ENCODE results near the gene DDIT4. TPM values are rescaled to one million over a fixed set of nuclear protein-coding genes. Genes with fewer than 3 reads are reported as not detected.
A peak's percentile ranks its signal among the peaks of the same experiment; 100 is the strongest.
"Not testable (repeated sequence)": the region's sequence is repeated elsewhere in the genome, so short reads cannot be mapped to it uniquely, and the experiment has no call there.

DDIT4 gene
- total RNA-seq, 1 donor from 2014 or later, result 183 TPM

DNA sequence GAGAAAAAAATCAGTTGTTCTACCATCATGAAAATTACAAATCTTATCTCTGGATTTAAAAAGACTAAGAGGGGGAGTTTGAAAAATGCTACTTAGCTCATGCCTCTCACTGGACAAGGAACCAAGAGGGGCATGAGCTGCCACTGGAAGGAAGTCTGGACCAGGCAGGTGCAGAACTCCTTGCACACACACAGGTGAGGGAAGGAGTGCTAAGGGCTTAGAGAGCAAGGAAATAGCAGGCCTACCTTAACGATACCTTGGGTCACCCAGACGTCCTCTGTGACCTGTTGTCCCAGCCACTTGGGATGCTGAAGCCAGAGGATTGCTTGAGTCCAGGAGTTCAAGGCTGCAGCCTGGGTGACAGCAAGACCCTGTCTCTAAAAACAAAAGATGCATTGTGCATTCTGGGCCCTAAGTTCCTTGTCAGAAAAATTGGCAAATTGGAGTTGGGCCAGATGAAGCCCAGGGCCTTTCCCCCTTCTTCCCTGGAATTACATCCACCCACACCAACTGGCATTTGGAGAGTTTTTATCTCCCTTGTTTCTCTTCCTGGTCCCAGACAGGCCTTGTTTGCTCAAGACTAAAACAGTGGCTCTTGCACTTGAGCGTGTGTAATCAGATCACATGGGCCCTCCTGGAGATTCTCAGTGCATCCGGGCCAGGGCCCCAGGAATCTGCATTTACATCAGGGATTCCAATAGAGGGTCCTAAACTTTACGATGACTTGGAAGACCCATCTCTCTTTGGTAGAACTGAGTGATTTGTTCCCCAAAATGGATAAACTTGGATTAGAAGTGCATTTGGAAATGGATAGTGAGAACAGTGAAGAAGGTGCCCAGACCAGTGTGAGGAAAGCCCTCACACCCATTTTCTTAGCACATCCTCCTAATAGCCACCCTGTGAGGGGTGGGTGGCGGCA is 3.0 kb downstream of the DDIT4 start:
- peak overlapping the region; percentile 97 for H3K4me3 Mint-ChIP-seq
- no peak for DNase-seq (ENCODE audit: low spot score)
- no peaks in the 10 kb centered on the region for H3K27me3 Mint-ChIP-seq (ENCODE audit: insufficient read depth)
- no peaks in the 10 kb centered on the region for H3K9me3 Mint-ChIP-seq
- intact Hi-C loops (cut with micrococcal nuclease), result no loop called here
- H3K4me1 Mint-ChIP-seq (ENCODE audit: low read depth), result peaks cover 44% of the 10 kb centered on the region
- peaks cover 32% of the 10 kb centered on the region for H3K36me3 Mint-ChIP-seq (ENCODE audit: low read depth)
- H3K27ac Mint-ChIP-seq, result peak overlapping the region; percentile 94

DNA sequence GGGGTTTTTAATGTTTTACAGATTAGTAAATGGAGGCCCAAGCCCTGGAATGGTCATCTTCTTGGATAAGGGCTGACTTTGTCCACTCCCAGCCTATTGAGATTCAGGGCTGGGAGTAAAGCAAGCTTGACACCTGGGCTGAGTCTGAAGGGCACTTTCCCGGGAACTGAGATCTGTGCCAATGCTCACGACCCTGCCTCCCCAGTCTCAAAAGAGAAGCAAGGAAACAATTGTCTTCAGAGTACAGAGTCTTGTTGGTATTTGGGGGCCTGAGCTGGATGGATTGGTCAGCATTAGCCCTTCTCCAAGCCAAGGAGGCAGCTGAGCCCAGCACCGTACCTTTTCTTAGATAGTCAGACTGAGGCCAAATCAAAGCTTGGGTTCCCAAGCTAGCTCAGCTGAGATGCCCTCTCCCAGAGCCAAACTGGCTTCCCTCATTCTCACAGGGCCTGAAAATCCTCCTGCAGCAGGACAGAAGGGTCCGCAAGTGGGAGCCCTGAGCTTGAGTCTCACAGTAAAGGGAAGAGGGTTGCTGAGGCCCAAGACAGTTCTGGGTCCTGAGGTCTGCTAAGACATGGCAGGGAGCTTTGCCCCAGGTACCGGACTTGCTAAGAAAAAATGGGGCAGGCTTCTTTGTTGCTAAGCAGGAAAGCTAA is 3.7 kb downstream of the DDIT4 start:
- peaks cover 39% of the 10 kb centered on the region for H3K4me1 Mint-ChIP-seq (ENCODE audit: low read depth)
- H3K27me3 Mint-ChIP-seq (ENCODE audit: insufficient read depth), result no peaks in the 10 kb centered on the region
- intact Hi-C loops (cut with micrococcal nuclease), result no loop called here
- H3K9me3 Mint-ChIP-seq, result no peaks in the 10 kb centered on the region
- DNase-seq (ENCODE audit: low spot score), result no peak
- peak overlapping the region; percentile 37 for H3K4me3 Mint-ChIP-seq
- peak overlapping the region; percentile 63 for H3K27ac Mint-ChIP-seq
- peaks cover 32% of the 10 kb centered on the region for H3K36me3 Mint-ChIP-seq (ENCODE audit: low read depth)

DNA sequence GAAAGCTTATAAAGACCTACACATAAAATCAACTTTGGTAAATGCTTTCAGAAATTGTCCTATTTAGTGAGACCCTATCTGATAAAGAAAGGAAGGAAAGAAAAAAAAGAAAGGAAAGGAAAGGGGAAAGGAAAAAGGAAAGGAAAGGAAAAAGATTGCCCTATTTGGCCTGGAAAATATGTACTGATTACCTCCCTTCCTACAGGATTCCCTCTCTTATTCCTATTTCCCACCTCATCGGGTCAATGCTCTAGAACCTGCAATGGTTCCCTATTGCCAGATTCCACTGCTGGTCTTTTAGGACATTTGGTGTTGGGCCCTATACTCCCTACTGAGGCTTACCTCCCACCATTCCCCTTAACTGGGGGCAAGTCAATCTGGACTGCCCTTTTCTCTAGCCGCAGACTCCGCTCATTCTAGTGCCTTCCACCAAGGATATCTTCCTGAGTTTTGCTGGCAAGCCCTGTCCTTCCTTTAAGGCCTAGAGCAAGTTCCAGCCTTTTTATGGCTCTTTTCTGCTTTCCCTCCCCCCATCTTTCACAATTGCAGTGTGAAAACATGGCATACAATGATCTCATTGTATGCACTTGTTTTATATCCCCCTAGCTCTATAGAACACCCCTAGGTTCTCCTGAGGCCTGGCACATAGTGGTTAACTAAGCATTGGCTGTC is 4.4 kb downstream of the DDIT4 start:
- DNase-seq (ENCODE audit: low spot score), result no peak
- H3K9me3 Mint-ChIP-seq, result no peaks in the 10 kb centered on the region
- H3K4me3 Mint-ChIP-seq, result no peak overlapping the region
- no peaks in the 10 kb centered on the region for H3K27me3 Mint-ChIP-seq (ENCODE audit: insufficient read depth)
- peaks cover 32% of the 10 kb centered on the region for H3K36me3 Mint-ChIP-seq (ENCODE audit: low read depth)
- intact Hi-C loops (cut with micrococcal nuclease), result no loop called here
- peak overlapping the region; percentile 63 for H3K27ac Mint-ChIP-seq
- H3K4me1 Mint-ChIP-seq (ENCODE audit: low read depth), result peaks cover 36% of the 10 kb centered on the region

GRCh38 chr10:72278668-72279393 is 5.1 kb downstream of the DDIT4 start:
- Mint-ChIP-seq H3K9me3 (no peaks in the 10 kb centered on the region), H3K4me3 (no peak overlapping the region), H3K36me3 (ENCODE audit: low read depth) (peaks cover 28% of the 10 kb centered on the region), H3K4me1 (ENCODE audit: low read depth) (peaks cover 39% of the 10 kb centered on the region), H3K27ac (peak overlapping the region; percentile 4), H3K27me3 (ENCODE audit: insufficient read depth) (no peaks in the 10 kb centered on the region)
- intact Hi-C loops (cut with micrococcal nuclease), result no loop called here
- DNase-seq (ENCODE audit: low spot score), result no peak

- H3K9me3 Mint-ChIP-seq; H3K4me3 Mint-ChIP-seq; intact Hi-C loops (cut with micrococcal nuclease); H3K27me3 Mint-ChIP-seq (ENCODE audit: insufficient read depth); H3K27ac Mint-ChIP-seq; DNase-seq (ENCODE audit: low spot score): not testable (repeated sequence)
- Mint-ChIP-seq H3K36me3 (ENCODE audit: low read depth) (peaks cover 24% of the 10 kb centered on the region), H3K4me1 (ENCODE audit: low read depth) (peaks cover 40% of the 10 kb centered on the region)
Observed at GRCh38 chr10:72279587-72279986, 5.9 kb downstream of the DDIT4 start.

GRCh38 chr10:72283131-72283530 is 9.4 kb downstream of the DDIT4 start:
- Mint-ChIP-seq H3K4me1 (ENCODE audit: low read depth) (peaks cover 37% of the 10 kb centered on the region), H3K4me3 (no peak overlapping the region), H3K36me3 (ENCODE audit: low read depth) (no peaks in the 10 kb centered on the region), H3K27me3 (ENCODE audit: insufficient read depth) (no peaks in the 10 kb centered on the region), H3K9me3 (no peaks in the 10 kb centered on the region), H3K27ac (no peak overlapping the region)
- no peak for DNase-seq (ENCODE audit: low spot score)
- intact Hi-C loops (cut with micrococcal nuclease), result loop anchor here (1.0 kb wide), 1 partner anchor 9 kb away; no protein-coding TSS in a partner anchor

DNA sequence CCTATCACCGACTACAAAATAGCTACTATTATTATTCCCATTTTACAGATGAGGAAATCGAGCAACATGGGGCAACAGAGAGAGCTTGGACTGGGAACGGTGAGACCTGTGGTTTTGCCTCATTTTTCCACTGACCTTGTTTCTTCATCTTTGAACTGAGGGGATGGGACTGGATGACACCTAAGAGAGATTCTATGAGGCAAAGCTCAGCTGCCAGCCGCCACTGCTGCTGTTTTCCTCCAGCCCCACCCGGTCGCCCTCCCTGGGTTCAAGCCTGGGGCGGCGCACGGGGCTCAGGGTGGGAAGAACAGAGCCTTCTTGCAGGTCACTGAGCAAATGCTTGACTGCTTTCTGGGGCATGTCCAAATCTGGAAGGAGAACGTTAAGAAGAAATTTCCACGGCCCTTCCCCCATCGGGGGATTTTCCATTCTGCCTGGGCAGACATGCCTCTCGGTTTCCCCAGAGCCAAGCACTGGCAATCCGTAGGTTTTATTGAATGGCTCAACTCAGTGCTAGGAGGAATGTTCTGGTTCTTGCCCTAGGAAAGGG is 12.3 kb downstream of the DDIT4 start:
- Mint-ChIP-seq H3K36me3 (ENCODE audit: low read depth) (no peaks in the 10 kb centered on the region), H3K4me1 (ENCODE audit: low read depth) (peaks cover 37% of the 10 kb centered on the region), H3K27me3 (ENCODE audit: insufficient read depth) (no peaks in the 10 kb centered on the region), H3K9me3 (no peaks in the 10 kb centered on the region), H3K27ac (peak overlapping the region; percentile 37), H3K4me3 (no peak overlapping the region)
- intact Hi-C loops (cut with micrococcal nuclease), result no loop called here
- DNase-seq (ENCODE audit: low spot score), result no peak

- Mint-ChIP-seq H3K4me3 (peak overlapping the region; percentile 37), H3K4me1 (ENCODE audit: low read depth) (peaks cover 64% of the 10 kb centered on the region), H3K27me3 (ENCODE audit: insufficient read depth) (no peaks in the 10 kb centered on the region), H3K36me3 (ENCODE audit: low read depth) (peaks cover 3% of the 10 kb centered on the region), H3K27ac (peak overlapping the region; percentile 74), H3K9me3 (no peaks in the 10 kb centered on the region)
- intact Hi-C loops (cut with micrococcal nuclease), result no loop called here
- DNase-seq (ENCODE audit: low spot score), result peak; percentile 53
Observed at GRCh38 chr10:72291019-72291532, 17.4 kb downstream of the DDIT4 start.

- intact Hi-C loops (cut with micrococcal nuclease), result loop anchor here (1.0 kb wide), 3 partner anchors 9 to 31 kb away; partner anchors contain the start of gene DDIT4
- DNase-seq (ENCODE audit: low spot score), result no peak
- H3K4me3 Mint-ChIP-seq, result peak overlapping the region; percentile 45
- H3K36me3 Mint-ChIP-seq (ENCODE audit: low read depth), result peaks cover 3% of the 10 kb centered on the region
- no peaks in the 10 kb centered on the region for H3K9me3 Mint-ChIP-seq
- no peaks in the 10 kb centered on the region for H3K27me3 Mint-ChIP-seq (ENCODE audit: insufficient read depth)
- H3K4me1 Mint-ChIP-seq (ENCODE audit: low read depth), result peaks cover 59% of the 10 kb centered on the region
- H3K27ac Mint-ChIP-seq, result peak overlapping the region; percentile 100
Observed at GRCh38 chr10:72292223-72292691, 18.5 kb downstream of the DDIT4 start.

GRCh38 chr10:72295330-72295910 is 21.7 kb downstream of the DDIT4 start:
- no peak for DNase-seq (ENCODE audit: low spot score)
- peaks cover 3% of the 10 kb centered on the region for H3K36me3 Mint-ChIP-seq (ENCODE audit: low read depth)
- intact Hi-C loops (cut with micrococcal nuclease), result loop anchor here (5.0 kb wide), 1 partner anchor 267 kb away; no protein-coding TSS in a partner anchor

GRCh38 chr10:72296829-72297280 is 23.1 kb downstream of the DDIT4 start:
- H3K36me3 Mint-ChIP-seq (ENCODE audit: low read depth); H3K9me3 Mint-ChIP-seq; H3K27me3 Mint-ChIP-seq (ENCODE audit: insufficient read depth); DNase-seq (ENCODE audit: low spot score): not testable (repeated sequence)
- Mint-ChIP-seq H3K27ac (peak overlapping the region; percentile 100), H3K4me1 (ENCODE audit: low read depth) (peaks cover 67% of the 10 kb centered on the region), H3K4me3 (peak overlapping the region; percentile 78)
- intact Hi-C loops (cut with micrococcal nuclease), result loop anchor here (1.0 to 5.0 kb wide), 10 partner anchors 8 to 799 kb away; partner anchors contain the start of gene P4HA1

More at GRCh38 chr10:72295330-72295910, 21.7 kb downstream of the DDIT4 start:
- Mint-ChIP-seq H3K27ac (peak overlapping the region; percentile 100), H3K27me3 (ENCODE audit: insufficient read depth) (no peaks in the 10 kb centered on the region), H3K9me3 (no peaks in the 10 kb centered on the region), H3K4me3 (peak overlapping the region; percentile 64), H3K4me1 (ENCODE audit: low read depth) (peaks cover 70% of the 10 kb centered on the region)
